SK-N-SH (cell line): Measurements from ENCODE around the gene CDCP1. TPM values are rescaled to one million over a fixed set of nuclear protein-coding genes. Genes with fewer than 3 reads are reported as not detected.

ENCODE experiments used
- CTCF ChIA-PET: fragments of 300-600, 350-600 bp; formaldehyde crosslinking; extraction: SDS; loops from one replicate; lab custom pipeline; 2021; lab: Yijun Ruan, JAX
- POLR2A ChIA-PET: fragments of 350-600 bp; sonication (Branson Sonifier 250); formaldehyde crosslinking; extraction: SDS; loops from one replicate; lab custom pipeline; 2020; ENCODE audit warnings: antibody characterized with exemption, inconsistent platforms; lab: Yijun Ruan, JAX
- DNase-seq: peaks from one replicate; pipeline ENCODE4 v3.0.0; 2012
- H2AFZ ChIP-seq: fragments of 200-600 bp; sonication (generic); 2 replicates; pipeline ENCODE4 v1.8.1; 2016; ENCODE audit warnings: antibody characterized with exemption, mild to moderate bottlenecking, low read depth
- H3F3A ChIP-seq: fragments of 200-600 bp; sonication (generic); replicated peaks from 2 replicates; pipeline ENCODE3; 2016; ENCODE audit warnings: antibody characterized with exemption, mild to moderate bottlenecking; ENCODE audit not compliant: insufficient read depth
- H3K27ac ChIP-seq, 2 experiments: fragments of 200-500 bp in 1 of 2; fragments of 200-600 bp in 1 of 2; sonication (Bioruptor generic) in 1 of 2; sonication (generic), shearing (Covaris generic) in 1 of 2; 2 replicates each; pipeline versions ENCODE4 v1.5.1 to v1.6.1; 2014 to 2016; ENCODE audit warnings: low read depth in 2 of 2, inconsistent platforms in 1 of 2, low read length in 1 of 2, mild to moderate bottlenecking in 1 of 2, mixed read lengths in 1 of 2
- H3K27me3 ChIP-seq: fragments of 200-600 bp; sonication (generic), shearing (Covaris generic); 2 replicates; pipeline ENCODE4 v1.6.1; 2016; ENCODE audit warnings: mixed run types; ENCODE audit not compliant: insufficient read depth
- H3K36me3 ChIP-seq, 2 experiments: fragments of 200-500 bp in 1 of 2; fragments of 200-600 bp in 1 of 2; sonication (Bioruptor generic) in 1 of 2; sonication (generic) in 1 of 2; replicated peaks in 1 of 2; 2 replicates each; pipeline versions ENCODE3 to v1.5.1; 2014 to 2016; ENCODE audit warnings: low read length in 1 of 2, mild to moderate bottlenecking in 1 of 2; ENCODE audit not compliant: insufficient read depth in 2 of 2, control insufficient read depth in 1 of 2
- H3K4me1 ChIP-seq, 2 experiments: fragments of 200-500 bp in 1 of 2; fragments of 200-600 bp in 1 of 2; sonication (Bioruptor generic) in 1 of 2; sonication (generic), shearing (Covaris generic) in 1 of 2; 2 replicates each; pipeline versions ENCODE4 v1.5.1 to v1.6.1; 2014 to 2016; ENCODE audit warnings: low read depth in 1 of 2, low read length in 1 of 2, mixed run types in 1 of 2; ENCODE audit not compliant: insufficient read depth in 2 of 2, control insufficient read depth in 1 of 2
- H3K4me2 ChIP-seq: fragments of 200-600 bp; sonication (generic), shearing (Covaris generic); 2 replicates; pipeline ENCODE4 v1.6.1; 2017; ENCODE audit warnings: mixed run types
- H3K4me3 ChIP-seq, 2 experiments: fragments of 200-500 bp in 1 of 2; fragments of 200-600 bp in 1 of 2; sonication (Bioruptor generic) in 1 of 2; sonication (generic), shearing (Covaris generic) in 1 of 2; 2 replicates each; pipeline versions ENCODE4 v1.5.1 to v1.8.1; 2014 to 2016; ENCODE audit warnings: low read depth in 2 of 2, inconsistent platforms in 1 of 2, low read length in 1 of 2, mild to moderate bottlenecking in 1 of 2, mixed read lengths in 1 of 2, moderate library complexity in 1 of 2
- H3K79me2 ChIP-seq: fragments of 200-600 bp; sonication (generic); 2 replicates; pipeline ENCODE4 v1.8.1; 2017; ENCODE audit warnings: mild to moderate bottlenecking; ENCODE audit not compliant: insufficient read depth
- H3K9ac ChIP-seq: fragments of 200-600 bp; sonication (generic); 2 replicates; pipeline ENCODE4 v1.6.1; 2017; ENCODE audit warnings: mixed run types
- H3K9me2 ChIP-seq: fragments of 200-600 bp; sonication (generic); 2 replicates; pipeline ENCODE4 v1.6.1; 2017; ENCODE audit warnings: mixed run types
- H3K9me3 ChIP-seq: fragments of 200-600 bp; sonication (generic); 2 replicates; pipeline ENCODE4 v1.6.1; 2017; ENCODE audit warnings: mixed run types, mild to moderate bottlenecking, moderate library complexity
- H4K20me1 ChIP-seq: fragments of 200-600 bp; sonication (generic); 2 replicates; pipeline ENCODE4 v1.6.1; 2017; ENCODE audit warnings: mild to moderate bottlenecking, mixed run types; ENCODE audit not compliant: insufficient read depth
- CHD2 ChIP-seq: fragments of 150-350 bp; IDR thresholded peaks from 2 replicates; pipeline ENCODE4 v1.6.1; 2018; ENCODE audit warnings: low read length; ENCODE audit not compliant: partially characterized antibody
- CTCF ChIP-seq: fragments of 200-600 bp; sonication (generic); IDR thresholded peaks from 2 replicates; pipeline ENCODE4 v1.6.1; 2017; ENCODE audit warnings: antibody characterized with exemption, mild to moderate bottlenecking, moderate library complexity
- ELF1 ChIP-seq: IDR thresholded peaks from 2 replicates; pipeline ENCODE4 v1.4.0; 2012
- EP300 ChIP-seq, 2 experiments: IDR thresholded peaks; 2 replicates each; pipeline versions ENCODE4 v1.4.0 to v1.6.1; 2012; ENCODE audit warnings: borderline replicate concordance in 1 of 2, low read depth in 1 of 2, low read length in 1 of 2
- FOSL2 ChIP-seq: IDR thresholded peaks from 2 replicates; pipeline ENCODE4 v1.4.0; 2012; ENCODE audit warnings: low read depth, mild to moderate bottlenecking, moderate library complexity, borderline replicate concordance
- FOXJ3 ChIP-seq: sonication (generic); formaldehyde crosslinking; IDR thresholded peaks from 2 replicates; pipeline ENCODE4 v1.5.1; 2020; ENCODE audit warnings: mild to moderate bottlenecking, missing genetic modification reagents
- FOXM1 ChIP-seq: IDR thresholded peaks from 2 replicates; pipeline ENCODE4 v1.4.0; 2012; ENCODE audit warnings: low read depth, mild to moderate bottlenecking
- GABPA ChIP-seq: IDR thresholded peaks from 2 replicates; pipeline ENCODE4 v1.4.0; 2012; ENCODE audit warnings: low read depth, mild to moderate bottlenecking
- GATA2 ChIP-seq: sonication (generic); formaldehyde crosslinking; IDR thresholded peaks from 2 replicates; pipeline ENCODE4 v1.5.0; 2020; ENCODE audit warnings: mild to moderate bottlenecking, missing genetic modification reagents
- IRF3 ChIP-seq: fragments of 150-350 bp; IDR thresholded peaks from 2 replicates; pipeline ENCODE4 v1.6.1; 2016; ENCODE audit warnings: mild to moderate bottlenecking, low read depth, low read length
- MEF2A ChIP-seq: IDR thresholded peaks from 2 replicates; pipeline ENCODE4 v1.4.0; 2012; ENCODE audit warnings: low read depth, borderline replicate concordance
- MXI1 ChIP-seq: IDR thresholded peaks from 2 replicates; pipeline ENCODE4 v1.6.1; 2012; ENCODE audit warnings: mild to moderate bottlenecking, low read depth, low read length, improper control_type of control experiment
- POLR2AphosphoS5 ChIP-seq: IDR thresholded peaks from 2 replicates; pipeline ENCODE4 v1.6.1; 2012; ENCODE audit warnings: low read depth, low read length
- RAD21 ChIP-seq: IDR thresholded peaks from 2 replicates; pipeline ENCODE4 v1.6.1; 2012; ENCODE audit warnings: mild to moderate bottlenecking, low read length
- REST ChIP-seq: IDR thresholded peaks from 2 replicates; pipeline ENCODE4 v1.6.1; 2012; ENCODE audit warnings: mild to moderate bottlenecking, low read depth, low read length, moderate library complexity
- SIN3A ChIP-seq: IDR thresholded peaks from 2 replicates; pipeline ENCODE4 v1.6.1; 2012; ENCODE audit warnings: low read depth, mild to moderate bottlenecking, low read length, moderate library complexity, borderline replicate concordance
- SMC3 ChIP-seq: IDR thresholded peaks from 2 replicates; pipeline ENCODE4 v1.6.1; 2012; ENCODE audit warnings: low read depth, low read length, improper control_type of control experiment
- TCF12 ChIP-seq: IDR thresholded peaks from 2 replicates; pipeline ENCODE4 v1.4.0; 2012
- USF2 ChIP-seq: fragments of 150-350 bp; IDR thresholded peaks from 2 replicates; pipeline ENCODE4 v1.6.1; 2017; ENCODE audit warnings: antibody characterized with exemption, low read length, low read depth, borderline replicate concordance
- WGBS: methylation state at CpG from one replicate; pipeline ENCODE4 v1.1.6; 2017; ENCODE audit warnings: low lambda C conversion rate; 5-methylcytosine and 5-hydroxymethylcytosine counted together
- polyA plus RNA-seq, 3 experiments: library from polyadenylated mRNA; depleted of rRNA; stranded (reverse); fragments of >200 nt; gene quantifications; 2 replicates each; pipeline ENCODE4 v1.2.3, GENCODE V29; 2012

CDCP1 gene
- polyA plus RNA-seq, 1 of the 3 experiments (the other 2 are of a cell fraction) = 3.6 TPM

GRCh38 chr3:45173776-45174175 is 27.6 kb upstream of the CDCP1 start:
- CTCF ChIA-PET = no interaction called here
- Histone ChIP-seq H3K9me3 (no peaks in the 10 kb centered on the region), H3K27me3 (no peaks in the 10 kb centered on the region), H3F3A (no peaks in the 10 kb centered on the region), H2AFZ (no peak overlapping the region), H3K27ac (no peak overlapping the region), H3K9me2 (no peaks in the 10 kb centered on the region), H3K4me3 (no peak overlapping the region), H3K79me2 (no peaks in the 10 kb centered on the region), H3K9ac (no peak overlapping the region), H3K4me2 (no peak overlapping the region), H3K36me3 (no peaks in the 10 kb centered on the region), H3K4me1 (peaks cover 4 to 11% of the 10 kb centered on the region in 2 experiments; a peak in 2 of 4 replicates), H4K20me1 (no peaks in the 10 kb centered on the region)
- TF ChIP-seq EP300 (IDR thresholded peaks at IDR 0.05; ENCODE audit: borderline replicate concordance in 1 of 2, low read depth in 1 of 2, low read length in 1 of 2) (no peak), IRF3 (no peak), MEF2A (no peak), GATA2 (CRISPR knock-in tag) (no peak), MXI1 (no peak), ELF1 (no peak), REST (no peak), TCF12 (no peak), GABPA (no peak), CHD2 (no peak), SIN3A (no peak), CTCF (no peak), USF2 (no peak), POLR2AphosphoS5 (no peak), SMC3 (no peak), FOXJ3 (CRISPR knock-in tag) (no peak), FOSL2 (no peak), FOXM1 (no peak), RAD21 (no peak)
- DNase-seq = no peak
- POLR2A ChIA-PET = no interaction called here
- 96% methylated on average over 1 of the region's 1 CpG for WGBS
